ENCODE data around the gene KLHL28.

Gene KLHL28, protein sequence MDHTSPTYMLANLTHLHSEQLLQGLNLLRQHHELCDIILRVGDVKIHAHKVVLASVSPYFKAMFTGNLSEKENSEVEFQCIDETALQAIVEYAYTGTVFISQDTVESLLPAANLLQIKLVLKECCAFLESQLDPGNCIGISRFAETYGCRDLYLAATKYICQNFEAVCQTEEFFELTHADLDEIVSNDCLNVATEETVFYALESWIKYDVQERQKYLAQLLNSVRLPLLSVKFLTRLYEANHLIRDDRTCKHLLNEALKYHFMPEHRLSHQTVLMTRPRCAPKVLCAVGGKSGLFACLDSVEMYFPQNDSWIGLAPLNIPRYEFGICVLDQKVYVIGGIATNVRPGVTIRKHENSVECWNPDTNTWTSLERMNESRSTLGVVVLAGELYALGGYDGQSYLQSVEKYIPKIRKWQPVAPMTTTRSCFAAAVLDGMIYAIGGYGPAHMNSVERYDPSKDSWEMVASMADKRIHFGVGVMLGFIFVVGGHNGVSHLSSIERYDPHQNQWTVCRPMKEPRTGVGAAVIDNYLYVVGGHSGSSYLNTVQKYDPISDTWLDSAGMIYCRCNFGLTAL

DNA sequence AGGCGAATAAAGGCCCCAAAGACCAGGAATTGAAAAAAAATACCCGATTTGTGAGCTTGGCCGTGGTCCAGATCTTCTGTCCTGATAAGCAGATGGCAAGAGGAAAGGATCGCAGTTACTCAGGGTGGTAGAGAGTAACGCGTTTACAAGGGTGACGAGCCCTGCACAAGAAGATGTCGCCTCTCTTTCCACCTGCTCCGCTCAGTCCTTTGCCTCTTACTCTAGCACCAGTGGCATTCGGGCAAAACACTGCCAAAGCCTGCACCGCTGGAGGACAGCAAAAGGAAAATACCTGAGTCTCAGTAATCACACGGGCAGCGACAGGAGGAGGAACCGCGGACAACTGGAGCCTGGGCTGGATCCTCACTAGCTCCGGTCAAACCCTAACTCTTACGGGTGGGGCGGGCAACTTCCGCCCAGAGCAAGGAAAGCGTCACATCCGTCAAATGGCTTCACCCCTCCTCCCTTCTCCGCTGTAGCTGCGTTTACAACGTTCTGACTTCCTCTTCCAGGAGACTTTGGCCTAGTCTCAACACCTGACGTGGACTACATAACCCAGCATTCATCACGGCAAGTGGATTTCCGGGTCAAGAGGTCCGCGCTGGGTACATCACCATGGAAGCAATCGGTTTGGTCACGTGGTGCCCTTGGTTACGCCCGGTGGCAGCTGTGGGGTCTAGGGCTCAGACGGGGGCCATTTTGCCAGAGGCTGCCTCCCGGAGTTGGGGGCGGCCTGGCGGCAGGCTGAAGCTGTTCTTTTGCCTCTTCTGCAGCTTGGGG lies at the start of gene KLHL28, which contains the start of gene TOGARAM1:
Gene KLHL28, minus strand, starts transcription at position 394 of the 780 bp plus-strand sequence. CDS start 16,019 bp downstream, outside the sequence.
Gene TOGARAM1, plus strand, starts transcription at position 637 of the 780 bp plus-strand sequence. CDS start 232 bp downstream, outside the sequence.
- DNase-seq (ENCODE audit: low spot score) (peak; percentile 94), FAIRE-seq (peak; percentile 82)

DNA sequence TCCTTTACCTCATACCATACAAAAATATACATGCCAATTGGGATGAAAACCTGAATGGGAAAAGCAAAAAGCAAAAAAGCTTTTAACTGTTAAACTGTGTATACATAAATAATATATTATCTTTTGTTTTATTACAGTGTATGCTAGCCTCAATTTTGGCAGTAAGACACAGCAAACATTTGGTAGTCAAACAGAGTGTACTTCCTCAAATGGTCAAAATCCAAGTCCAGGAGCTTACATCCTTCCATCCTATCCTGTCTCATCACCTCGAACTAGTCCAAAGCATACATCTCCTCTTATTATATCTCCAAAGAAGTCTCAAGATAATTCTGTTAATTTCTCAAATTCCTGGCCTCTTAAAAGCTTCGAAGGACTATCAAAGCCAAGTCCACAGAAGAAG lies 42.2 kb upstream of the KLHL28 start:
- FAIRE-seq (no peak), DNase-seq (ENCODE audit: low spot score) (no peak)

DNA sequence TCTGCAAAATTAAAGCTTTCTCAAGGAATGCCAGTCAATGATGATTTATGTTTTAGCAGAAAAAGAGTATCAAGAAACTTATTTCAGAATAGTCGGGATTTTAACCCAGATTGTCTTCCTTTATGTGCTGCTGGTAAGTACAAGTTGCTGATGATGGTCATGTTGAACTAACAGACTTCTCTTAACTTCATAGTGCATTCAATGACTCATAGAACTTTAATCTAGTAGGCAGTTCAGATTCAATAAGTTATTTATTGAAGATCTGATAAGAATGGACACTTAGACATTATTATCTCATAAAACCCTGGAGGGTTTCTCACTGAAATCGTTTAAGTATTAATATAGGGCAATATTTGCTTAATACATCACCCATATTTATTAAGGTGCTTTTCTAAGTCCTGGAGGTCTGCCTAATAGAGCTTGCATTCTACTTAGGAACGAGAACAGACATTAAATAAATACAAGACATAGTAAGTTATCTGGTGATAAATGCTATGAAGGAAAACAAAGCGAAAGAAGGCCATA lies 34.1 kb upstream of the KLHL28 start:
- DNase-seq (ENCODE audit: low spot score) (peak; percentile 5), FAIRE-seq (no peak)

DNA sequence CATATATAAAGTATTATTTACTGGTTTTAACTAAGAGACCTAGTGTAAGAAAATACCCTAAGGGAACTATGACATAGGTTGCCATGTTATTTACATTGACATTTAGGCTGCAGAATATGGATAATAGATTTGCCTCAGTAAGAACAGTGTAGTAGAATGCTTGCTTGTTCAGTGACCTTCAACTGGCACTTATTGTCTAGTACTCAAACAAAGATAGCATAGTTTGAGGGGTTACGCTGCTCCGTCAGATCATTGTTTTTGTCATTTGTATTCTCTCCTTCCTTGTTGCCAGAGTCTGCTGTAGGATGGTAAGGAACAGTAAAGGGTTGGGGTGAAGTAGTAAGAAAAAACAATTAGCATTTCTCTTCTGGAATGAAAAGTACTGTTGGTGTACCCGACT lies 33.4 kb upstream of the KLHL28 start:
- DNase-seq (ENCODE audit: low spot score) (no peak), FAIRE-seq (no peak)

DNA sequence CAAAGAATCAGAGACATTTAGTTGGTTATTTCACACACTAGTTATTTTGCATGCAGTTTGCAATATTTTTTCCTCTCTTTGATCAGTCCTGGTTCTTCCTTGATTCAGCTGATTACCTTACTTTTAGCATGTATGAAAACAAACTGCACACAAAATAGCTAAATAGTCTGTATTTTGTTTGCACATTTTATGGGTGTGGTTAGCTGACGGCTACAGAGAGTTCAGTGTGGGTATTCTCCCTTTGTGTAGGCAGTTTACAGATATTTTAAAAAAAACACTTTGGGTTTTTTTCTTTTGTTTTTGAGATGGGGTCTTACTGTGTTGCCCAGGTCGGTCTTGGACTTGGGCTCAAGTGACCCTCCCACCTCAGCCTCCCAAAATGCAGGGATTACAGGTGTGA lies 28.8 kb upstream of the KLHL28 start:
- DNase-seq (ENCODE audit: low spot score) (no peak), FAIRE-seq (no peak)

DNA sequence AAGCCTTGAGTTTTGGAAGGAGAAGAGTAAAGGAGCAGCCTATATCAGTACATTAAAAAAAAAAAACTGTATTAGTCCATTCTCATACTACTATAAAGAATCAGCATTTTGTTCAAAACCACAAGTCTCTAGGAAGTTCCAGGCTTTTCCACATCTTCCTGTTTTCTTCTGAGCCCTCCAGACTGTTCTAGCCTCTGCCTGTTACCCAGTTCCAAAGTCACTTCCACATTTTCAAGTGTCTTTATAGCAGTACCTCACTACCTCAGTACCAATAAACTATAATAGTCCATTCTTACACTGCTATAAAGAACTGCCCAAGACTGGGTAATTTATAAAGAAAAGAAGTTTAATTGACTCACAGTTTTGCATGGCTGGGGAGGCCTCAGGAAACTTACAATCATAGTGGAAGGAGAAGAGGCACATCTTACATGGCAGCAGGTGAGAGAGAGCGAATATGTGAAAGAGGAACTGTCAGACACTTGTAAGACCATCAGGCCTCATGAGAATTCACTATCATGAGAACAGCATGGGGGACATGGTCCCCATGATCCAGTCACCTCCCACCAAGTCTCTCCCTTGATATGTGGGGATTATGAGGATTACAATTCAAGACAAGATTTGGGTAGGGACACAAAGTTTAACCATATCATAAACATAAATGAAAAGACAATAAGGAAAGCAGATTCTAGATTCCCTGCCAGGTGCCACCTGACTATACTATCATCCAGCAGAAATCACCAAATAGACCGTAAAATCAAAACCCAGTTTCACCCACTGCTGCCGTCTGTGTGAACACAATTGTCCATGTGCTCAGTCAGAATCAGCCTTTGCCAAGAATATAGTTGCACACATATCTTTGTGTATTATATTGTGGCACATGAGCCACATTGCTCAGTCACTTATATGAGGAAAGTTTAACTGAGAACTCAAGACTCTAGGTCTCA lies 28.0 kb upstream of the KLHL28 start:
- FAIRE-seq (no peak), DNase-seq (ENCODE audit: low spot score) (no peak)

DNA sequence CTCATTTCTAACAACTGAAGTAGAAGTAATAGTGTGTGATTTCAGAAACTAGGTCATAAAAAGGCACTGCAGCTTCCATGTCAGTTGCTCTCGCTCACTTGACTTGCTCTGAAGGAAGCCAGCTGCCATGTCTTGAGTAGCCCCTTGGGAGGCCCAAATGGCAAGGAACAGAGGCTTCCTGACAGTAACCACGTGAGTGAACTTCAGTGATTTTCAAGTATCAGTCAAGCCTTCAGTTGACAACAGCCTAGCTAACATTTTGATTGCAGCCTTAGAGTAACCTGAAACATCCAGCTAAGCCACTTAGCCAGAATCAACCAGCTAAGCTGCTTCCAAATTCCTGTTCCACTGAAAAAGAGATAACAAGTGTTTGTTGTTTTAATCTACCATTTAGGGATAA lies 26.9 kb upstream of the KLHL28 start:
- DNase-seq (ENCODE audit: low spot score) (no peak), FAIRE-seq (no peak)

DNA sequence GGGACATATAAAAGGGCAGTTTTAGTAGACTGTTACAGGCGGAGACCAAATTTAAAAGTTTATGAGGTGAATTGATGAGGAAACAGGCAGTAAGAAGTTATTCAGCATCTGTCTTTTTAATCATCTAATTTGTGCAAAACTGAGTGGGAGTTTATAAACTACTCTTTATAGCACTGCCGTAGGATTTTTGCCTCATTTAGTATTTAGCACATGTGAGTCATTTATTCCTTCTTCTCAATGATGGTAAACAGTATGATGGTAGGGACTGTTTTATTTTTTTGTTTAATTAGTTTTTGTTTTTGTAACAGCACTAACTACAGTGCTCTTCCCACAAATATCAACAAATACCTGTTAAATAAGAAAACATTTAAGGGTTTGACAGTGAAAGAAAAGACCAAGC lies 20.8 kb upstream of the KLHL28 start:
- no peak for DNase-seq (ENCODE audit: low spot score)

DNA sequence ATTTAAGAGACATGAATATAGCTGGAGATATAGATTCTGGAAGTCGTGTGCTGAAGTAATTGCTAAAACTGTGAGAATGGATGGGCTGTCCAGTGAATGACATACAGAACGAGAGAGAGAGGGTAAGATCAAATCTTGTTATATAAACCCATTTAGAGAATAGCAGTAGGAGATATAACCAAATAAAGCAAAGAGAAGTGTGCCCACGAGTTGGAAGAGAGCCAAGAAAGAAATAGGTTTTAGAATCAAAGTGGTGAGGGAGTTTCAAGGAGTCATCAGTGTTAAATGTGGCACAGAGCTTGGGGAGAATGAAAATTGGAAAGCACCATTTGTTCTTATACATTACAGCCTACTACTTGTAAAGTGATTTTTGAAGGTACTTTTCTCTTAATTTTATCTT lies 19.5 kb upstream of the KLHL28 start:
- no peak for FAIRE-seq

More for the DNA sequence above, 20.8 kb upstream of the KLHL28 start:
- FAIRE-seq: no peak

DNA sequence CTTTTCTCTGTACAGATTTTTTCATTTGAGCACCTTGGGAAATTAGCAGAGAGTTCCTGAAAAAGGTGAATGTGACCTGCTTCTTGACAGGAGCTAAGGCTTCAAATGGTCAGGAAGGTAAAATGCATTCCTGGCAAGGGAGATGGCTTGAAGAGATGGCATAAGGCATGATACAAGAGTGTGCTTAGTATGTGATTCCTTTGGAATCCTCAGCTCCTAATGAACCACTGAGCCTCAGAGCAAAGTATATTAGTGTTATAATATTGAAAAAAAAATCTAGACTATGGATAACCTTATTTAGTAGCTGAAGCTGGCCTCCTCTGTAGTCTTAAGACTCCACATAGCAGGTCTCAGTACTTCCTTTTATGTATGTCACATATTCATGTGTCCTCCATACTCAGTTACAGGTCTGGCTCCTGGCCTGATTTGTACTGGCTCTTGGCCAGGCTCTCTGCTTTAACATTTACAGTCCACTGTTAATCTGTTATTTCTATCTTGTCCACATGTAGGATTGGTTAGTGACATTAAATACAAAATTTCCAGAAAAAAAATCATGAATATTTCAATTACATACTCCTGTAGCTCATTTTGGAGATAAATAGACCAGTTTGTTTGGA lies 18.1 kb upstream of the KLHL28 start:
- no peak for FAIRE-seq
- no peak for DNase-seq (ENCODE audit: low spot score)

More for the DNA sequence above, 19.5 kb upstream of the KLHL28 start:
- DNase-seq (ENCODE audit: low spot score): no peak

DNA sequence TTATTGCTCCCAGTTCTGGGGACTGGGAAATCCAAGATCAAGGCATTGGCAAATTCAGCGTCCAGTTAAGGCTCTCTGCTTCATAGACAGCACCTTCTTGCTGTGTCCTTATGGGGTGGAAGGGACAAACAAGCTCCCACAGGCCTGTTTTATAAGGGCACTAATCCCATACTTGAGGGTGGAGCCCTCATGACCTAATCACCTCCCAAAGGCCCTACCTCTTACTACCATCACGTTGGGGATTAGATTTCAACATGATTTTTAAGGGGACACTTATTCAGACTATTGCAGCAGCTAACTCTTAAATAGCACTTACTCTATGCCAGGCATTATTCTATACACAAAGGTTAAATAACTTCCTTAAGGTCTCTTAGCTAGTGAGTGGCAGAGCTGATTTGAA lies 17.5 kb upstream of the KLHL28 start:
- DNase-seq (ENCODE audit: low spot score) (no peak), FAIRE-seq (no peak)

DNA sequence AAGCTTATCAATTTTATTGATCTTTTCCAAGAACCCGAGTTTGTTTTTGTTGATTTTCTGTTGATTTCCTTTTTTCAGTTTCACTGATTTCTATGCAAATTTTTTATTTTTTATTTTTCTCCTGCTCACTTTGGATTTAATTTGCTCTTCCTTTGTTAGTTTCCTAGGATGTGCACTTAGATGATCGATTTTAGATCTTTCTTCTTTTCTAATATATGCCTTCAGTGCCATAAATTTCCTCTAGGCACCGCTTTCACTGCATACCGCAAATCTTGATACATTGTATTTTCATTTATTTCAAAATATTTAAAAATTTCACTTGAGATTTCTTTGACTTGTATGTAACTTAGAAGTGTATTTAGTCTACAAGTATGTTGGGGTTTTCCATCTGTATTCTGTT lies 9.7 kb upstream of the KLHL28 start:
- FAIRE-seq: no peak
- no peak for DNase-seq (ENCODE audit: low spot score)

DNA sequence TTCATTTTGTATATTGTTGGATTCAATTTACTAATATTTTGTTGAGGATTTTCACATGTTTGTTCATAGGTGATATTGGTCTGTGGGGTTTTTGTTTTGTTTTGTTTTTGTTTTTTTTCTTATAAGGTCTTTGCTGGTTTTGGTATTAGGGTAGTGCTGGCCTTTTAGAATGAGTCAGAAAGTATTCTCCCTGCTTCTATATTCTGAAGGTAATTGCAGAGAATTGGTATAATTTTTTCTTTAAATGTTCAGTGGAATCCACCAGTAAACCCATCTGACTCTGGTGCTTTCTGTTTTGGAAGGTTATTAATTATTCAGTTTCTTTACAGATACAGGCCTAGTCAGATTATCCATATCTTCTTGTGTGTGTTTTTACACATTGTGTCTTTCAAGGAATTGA lies 9.2 kb upstream of the KLHL28 start:
- FAIRE-seq: no peak
- no peak for DNase-seq (ENCODE audit: low spot score)

DNA sequence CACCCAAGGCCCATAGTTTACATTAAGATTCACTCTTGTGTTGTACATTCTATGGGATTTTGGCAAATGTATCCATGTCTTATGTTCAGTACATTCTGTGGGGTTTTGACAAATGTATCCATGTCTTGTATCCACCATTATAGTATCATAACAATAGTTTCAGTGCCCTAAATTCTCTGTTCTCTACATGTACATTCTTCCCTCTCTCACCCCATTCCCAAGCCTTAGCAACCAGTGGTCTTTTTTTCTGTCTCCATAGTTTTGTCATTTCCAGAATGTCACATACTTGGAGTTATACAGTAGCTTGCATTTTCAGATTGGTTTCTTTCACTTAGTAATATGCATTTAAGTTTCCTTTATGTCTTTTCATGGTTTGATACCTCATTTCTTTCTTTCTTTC lies 7.0 kb upstream of the KLHL28 start:
- no peak for FAIRE-seq
- no peak for DNase-seq (ENCODE audit: low spot score)

DNA sequence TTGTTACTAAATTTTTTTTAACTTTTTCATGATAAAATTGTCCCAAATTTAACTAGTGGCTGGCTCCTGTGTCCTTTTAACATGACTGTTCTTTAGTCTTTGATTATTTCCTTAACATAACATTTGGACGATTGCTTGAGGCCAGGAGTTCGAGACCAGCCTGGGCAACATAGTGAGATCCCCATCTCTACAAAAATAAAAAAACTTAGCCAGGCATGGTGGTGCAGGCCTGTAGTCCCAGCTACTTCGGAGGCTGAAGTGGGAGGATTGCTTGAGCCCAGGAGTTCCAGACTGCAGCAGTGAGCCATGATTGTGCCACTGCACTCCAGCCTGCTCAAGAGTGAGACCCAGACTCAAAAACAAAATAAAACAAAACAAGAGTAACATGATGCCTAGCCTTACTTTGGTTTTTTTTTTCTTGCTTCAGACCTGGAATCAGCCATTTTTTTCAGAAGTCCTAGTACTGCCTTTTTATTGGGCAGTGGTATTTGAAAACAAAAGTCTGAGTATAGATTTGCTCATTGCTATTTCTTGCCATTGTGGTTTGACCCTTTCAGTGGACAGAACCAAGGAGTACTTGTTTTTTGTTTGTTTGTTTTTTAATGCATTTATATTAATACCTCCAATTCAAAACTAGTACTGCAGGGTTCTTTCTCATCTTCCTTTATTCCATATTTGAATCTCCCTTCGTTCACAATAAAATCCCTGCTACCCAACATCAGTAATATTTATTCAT lies 5.0 kb upstream of the KLHL28 start:
- FAIRE-seq: no peak
- no peak for DNase-seq (ENCODE audit: low spot score)

DNA sequence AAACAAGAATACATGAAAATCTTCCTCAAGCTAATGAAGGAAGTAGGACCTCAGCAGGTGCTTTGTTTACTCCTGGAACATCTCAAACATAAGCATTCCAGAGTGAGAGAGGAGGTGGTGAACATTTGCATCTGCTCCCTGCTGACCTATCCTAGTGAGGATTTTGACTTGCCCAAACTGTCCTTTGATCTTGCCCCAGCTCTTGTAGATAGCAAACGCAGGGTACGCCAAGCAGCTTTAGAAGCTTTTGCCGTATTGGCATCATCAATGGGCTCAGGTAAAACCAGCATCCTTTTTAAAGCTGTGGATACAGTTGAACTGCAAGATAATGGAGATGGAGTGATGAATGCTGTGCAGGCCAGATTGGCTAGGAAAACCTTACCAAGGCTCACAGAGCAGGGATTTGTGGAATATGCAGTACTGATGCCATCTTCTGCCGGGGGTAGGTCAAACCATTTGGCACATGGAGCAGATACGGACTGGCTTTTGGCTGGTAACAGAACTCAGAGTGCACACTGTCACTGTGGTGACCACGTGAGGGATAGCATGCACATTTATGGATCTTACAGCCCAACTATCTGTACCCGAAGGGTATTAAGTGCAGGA lies 2.1 kb upstream of the KLHL28 start:
- FAIRE-seq (no peak), DNase-seq (ENCODE audit: low spot score) (no peak)

DNA sequence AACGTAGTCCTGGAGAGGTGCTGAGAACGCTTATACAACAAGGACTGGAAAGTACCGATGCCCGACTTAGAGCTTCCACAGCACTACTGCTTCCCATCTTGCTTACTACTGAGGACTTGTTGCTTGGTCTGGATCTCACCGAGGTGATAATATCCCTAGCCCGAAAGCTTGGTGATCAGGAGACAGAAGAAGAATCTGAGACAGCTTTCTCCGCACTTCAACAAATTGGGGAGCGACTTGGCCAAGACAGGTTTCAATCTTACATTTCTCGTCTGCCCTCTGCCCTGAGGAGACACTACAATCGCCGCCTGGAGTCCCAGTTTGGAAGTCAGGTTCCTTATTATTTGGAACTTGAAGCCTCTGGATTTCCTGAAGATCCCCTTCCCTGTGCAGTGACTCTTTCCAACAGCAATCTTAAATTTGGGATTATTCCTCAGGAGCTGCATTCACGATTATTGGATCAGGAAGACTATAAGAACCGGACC lies 1.3 kb upstream of the KLHL28 start:
- no peak for FAIRE-seq

DNA sequence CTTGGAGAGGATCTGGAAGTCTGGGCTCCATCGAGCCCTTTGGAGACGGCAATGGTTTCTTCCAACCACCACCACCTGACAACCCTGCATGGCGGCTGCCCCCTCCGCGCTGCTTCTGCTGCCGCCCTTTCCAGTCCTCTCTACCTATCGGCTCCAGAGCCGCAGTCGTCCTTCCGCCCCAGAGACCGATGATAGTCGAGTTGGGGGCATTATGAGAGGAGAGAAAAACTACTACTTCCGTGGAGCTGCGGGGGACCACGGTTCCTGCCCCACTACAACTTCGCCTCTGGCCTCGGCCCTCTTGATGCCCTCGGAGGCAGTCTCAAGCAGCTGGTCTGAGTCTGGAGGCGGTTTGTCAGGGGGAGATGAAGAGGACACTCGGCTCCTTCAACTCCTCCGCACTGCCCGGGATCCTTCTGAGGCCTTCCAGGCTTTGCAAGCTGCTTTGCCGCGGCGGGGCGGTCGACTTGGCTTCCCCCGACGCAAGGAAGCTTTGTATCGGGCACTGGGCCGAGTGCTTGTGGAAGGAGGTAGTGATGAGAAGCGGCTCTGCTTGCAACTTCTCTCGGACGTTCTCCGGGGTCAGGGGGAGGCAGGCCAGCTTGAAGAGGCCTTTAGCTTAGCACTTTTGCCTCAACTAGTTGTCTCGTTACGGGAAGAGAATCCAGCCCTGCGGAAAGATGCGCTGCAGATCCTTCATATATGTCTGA lies 742 bp upstream of the KLHL28 start:
- no peak for DNase-seq (ENCODE audit: low spot score)
- FAIRE-seq: no peak

More for the DNA sequence above, 1.3 kb upstream of the KLHL28 start:
- no peak for DNase-seq (ENCODE audit: low spot score)
